GM23338 (cell line): ENCODE data around the gene FUT8. TPM values are rescaled to one million over a fixed set of nuclear protein-coding genes. Genes with fewer than 3 reads are reported as not detected.

Experiments used
- ATAC-seq: fragments of 200-7000 bp; cut with Tn5 transposase; 3 replicates; pipeline ENCODE4 v1.9.1; 2020
- DNase-seq: peaks from one replicate; pipeline ENCODE4 v3.0.0-alpha.2; 2015; ENCODE audit warnings: low spot score
- H2AFZ ChIP-seq: fragments of 200-600 bp; sonication (generic); 2 replicates; pipeline ENCODE4 v1.8.0; 2016; ENCODE audit warnings: antibody characterized with exemption, mild to moderate bottlenecking, moderate library complexity
- H3F3A ChIP-seq: fragments of 200-600 bp; sonication (generic); replicated peaks from 2 replicates; pipeline ENCODE4 v1.8.0; 2017; ENCODE audit warnings: antibody characterized with exemption, mixed run types, low read depth
- H3K27ac ChIP-seq: fragments of 200-600 bp; sonication (generic); 2 replicates; pipeline ENCODE4 v1.6.1; 2016; ENCODE audit warnings: low read depth
- H3K27me3 ChIP-seq: fragments of 200-600 bp; sonication (generic); 2 replicates; pipeline ENCODE4 v1.8.0; 2016; ENCODE audit warnings: mild to moderate bottlenecking, mixed run types, moderate library complexity; ENCODE audit not compliant: insufficient read depth
- H3K36me3 ChIP-seq: fragments of 200-600 bp; sonication (generic); 2 replicates; pipeline ENCODE4 v1.8.0; 2016; ENCODE audit warnings: mild to moderate bottlenecking; ENCODE audit not compliant: insufficient read depth
- H3K4me1 ChIP-seq: fragments of 200-600 bp; sonication (generic); 2 replicates; pipeline ENCODE4 v1.8.0; 2016; ENCODE audit warnings: mild to moderate bottlenecking, moderate library complexity; ENCODE audit not compliant: insufficient read depth
- H3K4me2 ChIP-seq: fragments of 200-600 bp; sonication (generic); 2 replicates; pipeline ENCODE4 v1.7.1; 2017; ENCODE audit warnings: mixed run types
- H3K4me3 ChIP-seq: fragments of 200-600 bp; sonication (generic); 2 replicates; pipeline ENCODE4 v1.6.1; 2016; ENCODE audit warnings: mixed run types
- H3K79me2 ChIP-seq: fragments of 200-600 bp; sonication (generic); replicated peaks from 2 replicates; pipeline ENCODE4 v1.8.0; 2017; ENCODE audit warnings: mild to moderate bottlenecking; ENCODE audit not compliant: insufficient read depth
- H3K9me2 ChIP-seq: fragments of 200-600 bp; sonication (generic); 2 replicates; pipeline ENCODE4 v1.8.0; 2017; ENCODE audit not compliant: insufficient read depth
- H4K20me1 ChIP-seq: fragments of 200-600 bp; sonication (generic); replicated peaks from 2 replicates; pipeline ENCODE4 v1.8.0; 2017; ENCODE audit warnings: mild to moderate bottlenecking; ENCODE audit not compliant: insufficient read depth
- H3K27ac Mint-ChIP-seq: 2 replicates; pipeline ENCODE4 v1.8.0; 2020; ENCODE audit warnings: inconsistent platforms, mild to moderate bottlenecking, moderate library complexity, mixed read lengths
- H3K27me3 Mint-ChIP-seq: 3 replicates; pipeline ENCODE4 v1.8.0; 2022; ENCODE audit warnings: low read depth, mild to moderate bottlenecking, moderate library complexity, mixed read lengths, inconsistent platforms; ENCODE audit not compliant: insufficient read depth, poor library complexity
- H3K36me3 Mint-ChIP-seq: 3 replicates; pipeline ENCODE4 v1.8.0; 2021; ENCODE audit warnings: low read depth, mild to moderate bottlenecking, inconsistent platforms, moderate library complexity, mixed read lengths
- H3K4me1 Mint-ChIP-seq: 3 replicates; pipeline ENCODE4 v1.8.0; 2020; ENCODE audit warnings: mild to moderate bottlenecking, inconsistent platforms, mixed read lengths
- H3K4me3 Mint-ChIP-seq: 3 replicates; pipeline ENCODE4 v1.8.0; 2021; ENCODE audit warnings: moderate library complexity, mild to moderate bottlenecking, inconsistent platforms, mixed read lengths
- H3K9me3 Mint-ChIP-seq: 3 replicates; pipeline ENCODE4 v1.8.0; 2020; ENCODE audit warnings: moderate library complexity, mild to moderate bottlenecking, inconsistent platforms, mixed read lengths
- CREB1 ChIP-seq: fragments of 250-450 bp; sonication (Bioruptor Pico); IDR thresholded peaks from 2 replicates; pipeline ENCODE4 v1.5.0; 2020; ENCODE audit warnings: low read depth, mild to moderate bottlenecking, moderate library complexity
- ETS1 ChIP-seq: IDR thresholded peaks from 2 replicates; pipeline ENCODE4 v1.6.1; 2016; ENCODE audit warnings: antibody characterized with exemption
- EZH2 ChIP-seq: fragments of 200-600 bp; sonication (generic); IDR thresholded peaks from one replicate; pipeline ENCODE4 v1.8.0; 2017; ENCODE audit warnings: antibody characterized with exemption, mild to moderate bottlenecking, low read depth; ENCODE audit not compliant: unreplicated experiment
- EZH2phosphoT487 ChIP-seq: fragments of 200-600 bp; sonication (generic); IDR thresholded peaks from one replicate; pipeline ENCODE4 v1.8.1; 2018; ENCODE audit warnings: antibody characterized with exemption; ENCODE audit not compliant: unreplicated experiment
- JUNB ChIP-seq: IDR thresholded peaks from one replicate; pipeline ENCODE4 v1.6.1; 2016; ENCODE audit warnings: antibody characterized with exemption; ENCODE audit not compliant: unreplicated experiment
- NANOG ChIP-seq: IDR thresholded peaks from 2 replicates; pipeline ENCODE4 v1.6.1; 2016; ENCODE audit warnings: antibody characterized with exemption, borderline replicate concordance
- STAT1 ChIP-seq: IDR thresholded peaks from one replicate; pipeline ENCODE4 v1.6.1; 2016; ENCODE audit warnings: antibody characterized with exemption; ENCODE audit not compliant: unreplicated experiment
- ZNF114 ChIP-seq: fragments of 250-450 bp; sonication (Bioruptor Pico); IDR thresholded peaks from 2 replicates; pipeline ENCODE4 v1.5.0; 2020; ENCODE audit warnings: mild to moderate bottlenecking, moderate library complexity
- ZNF331 ChIP-seq: fragments of 250-450 bp; sonication (Bioruptor Pico); IDR thresholded peaks from 2 replicates; pipeline ENCODE4 v1.5.0; 2020; ENCODE audit warnings: low read depth, mild to moderate bottlenecking, moderate library complexity
- polyA plus RNA-seq: library from polyadenylated mRNA; unstranded; fragments of >200 nt; fragmentation: Nextera tagmentation; extraction: Ambion mirVana; gene quantifications from 2 replicates; pipeline ENCODE4 v1.2.1, GENCODE V29; 2016
- total RNA-seq: library from RNA; depleted of rRNA; stranded (reverse); fragments of >200 nt; shearing (Covaris generic); gene quantifications from 2 replicates; pipeline ENCODE4 v1.2.3, GENCODE V29; 2014
- TF ChIP-seq, protein P1 (sequence below), 2 experiments: fragments of 200-600 bp in 1 of 2; sonication (generic) in 1 of 2; conservative IDR thresholded peaks; 2 replicates each; pipeline versions ENCODE4 v1.5.1 to v1.6.1; 2016 to 2017; ENCODE audit warnings: antibody characterized with exemption in 2 of 2, low read depth in 2 of 2, mild to moderate bottlenecking in 2 of 2, moderate library complexity in 1 of 2

Gene FUT8
- total and polyA plus RNA-seq, 2 experiments from 2014 or later: 8.2 to 23.2 TPM

- no peak for TF ChIP-seq ZNF331
- no peak for TF ChIP-seq ETS1
- no peak for TF ChIP-seq STAT1
Observed at GRCh38 chr14:65620195-65620594, 207.7 kb downstream of the FUT8 start (continued).

GRCh38 chr14:65622703-65623102 lies 210.2 kb downstream of the FUT8 start:
- H3K9me3 Mint-ChIP-seq: no peaks in the 10 kb centered on the region
- Histone ChIP-seq H3K27me3 (no peaks in the 10 kb centered on the region), H3K27ac (no peak overlapping the region), H3K4me2 (no peak overlapping the region), H3K4me3 (no peak overlapping the region), H4K20me1 (no peaks in the 10 kb centered on the region), H3K79me2 (no peaks in the 10 kb centered on the region), H3K4me1 (no peaks in the 10 kb centered on the region), H3K36me3 (no peaks in the 10 kb centered on the region), H3K9me2 (no peaks in the 10 kb centered on the region), H3F3A (no peaks in the 10 kb centered on the region), H2AFZ (no peak overlapping the region)
- peaks cover 2% of the 10 kb centered on the region for H3K27me3 Mint-ChIP-seq
- TF ChIP-seq EZH2: no peak
- TF ChIP-seq, protein P1, sequence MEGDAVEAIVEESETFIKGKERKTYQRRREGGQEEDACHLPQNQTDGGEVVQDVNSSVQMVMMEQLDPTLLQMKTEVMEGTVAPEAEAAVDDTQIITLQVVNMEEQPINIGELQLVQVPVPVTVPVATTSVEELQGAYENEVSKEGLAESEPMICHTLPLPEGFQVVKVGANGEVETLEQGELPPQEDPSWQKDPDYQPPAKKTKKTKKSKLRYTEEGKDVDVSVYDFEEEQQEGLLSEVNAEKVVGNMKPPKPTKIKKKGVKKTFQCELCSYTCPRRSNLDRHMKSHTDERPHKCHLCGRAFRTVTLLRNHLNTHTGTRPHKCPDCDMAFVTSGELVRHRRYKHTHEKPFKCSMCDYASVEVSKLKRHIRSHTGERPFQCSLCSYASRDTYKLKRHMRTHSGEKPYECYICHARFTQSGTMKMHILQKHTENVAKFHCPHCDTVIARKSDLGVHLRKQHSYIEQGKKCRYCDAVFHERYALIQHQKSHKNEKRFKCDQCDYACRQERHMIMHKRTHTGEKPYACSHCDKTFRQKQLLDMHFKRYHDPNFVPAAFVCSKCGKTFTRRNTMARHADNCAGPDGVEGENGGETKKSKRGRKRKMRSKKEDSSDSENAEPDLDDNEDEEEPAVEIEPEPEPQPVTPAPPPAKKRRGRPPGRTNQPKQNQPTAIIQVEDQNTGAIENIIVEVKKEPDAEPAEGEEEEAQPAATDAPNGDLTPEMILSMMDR (conservative IDR thresholded peaks at IDR 0.05; ENCODE audit: low read depth in 2 of 2): peak; percentile 14 to 32; a peak in 3 of 4 replicates
- TF ChIP-seq ZNF114: no peak
- TF ChIP-seq ETS1: no peak
- no peak for TF ChIP-seq NANOG
- no peak overlapping the region for H3K4me3 Mint-ChIP-seq
- H3K27ac Mint-ChIP-seq: no peak overlapping the region
- no peaks in the 10 kb centered on the region for H3K36me3 Mint-ChIP-seq
- peaks cover 6% of the 10 kb centered on the region; the same call in 2 of the 3 replicates for H3K4me1 Mint-ChIP-seq
- DNase-seq: peak; percentile 18
- ATAC-seq: peak; percentile 55

DNA sequence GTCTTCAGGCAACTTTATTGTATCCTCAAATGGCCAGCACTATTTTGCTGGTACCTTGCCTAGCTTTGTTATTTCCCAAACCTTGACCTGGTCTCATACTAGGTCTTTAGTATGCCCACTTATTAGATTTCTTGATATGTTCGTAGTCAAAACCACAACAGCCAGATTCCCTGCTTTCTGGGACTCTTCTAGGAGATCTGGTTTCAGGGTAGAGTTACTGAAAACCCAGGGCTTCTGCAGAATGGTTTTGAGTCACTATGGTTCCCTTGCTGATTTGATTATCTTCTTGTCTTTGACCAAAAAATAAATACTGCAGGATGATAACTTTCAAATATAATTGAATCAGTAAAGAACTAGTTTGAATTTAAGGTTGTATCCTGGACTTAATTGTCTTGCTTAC lies 211.2 kb downstream of the FUT8 start:
- H3K27ac ChIP-seq: no peak overlapping the region
- Mint-ChIP-seq H3K27ac (no peak overlapping the region; the same call in 1 of the 2 replicates), H3K9me3 (no peaks in the 10 kb centered on the region), H3K4me1 (peaks cover 6% of the 10 kb centered on the region; the same call in 2 of the 3 replicates), H3K27me3 (peaks cover 2% of the 10 kb centered on the region), H3K4me3 (no peak overlapping the region), H3K36me3 (no peaks in the 10 kb centered on the region)
- H3K4me2 ChIP-seq: no peak overlapping the region
- H3K4me3 ChIP-seq: no peak overlapping the region
- no peaks in the 10 kb centered on the region for H3K79me2 ChIP-seq
- no peaks in the 10 kb centered on the region for H4K20me1 ChIP-seq
- no peaks in the 10 kb centered on the region for H3K36me3 ChIP-seq
- no peak overlapping the region for H2AFZ ChIP-seq
- H3F3A ChIP-seq: no peaks in the 10 kb centered on the region
- H3K9me2 ChIP-seq: no peaks in the 10 kb centered on the region
- no peak for DNase-seq
- H3K27me3 ChIP-seq: no peaks in the 10 kb centered on the region
- ATAC-seq: no peak
- no peaks in the 10 kb centered on the region for H3K4me1 ChIP-seq
- TF ChIP-seq CREB1 (CRISPR knock-in tag) (no peak), STAT1 (no peak), JUNB (no peak), EZH2phosphoT487 (no peak), NANOG (no peak), ETS1 (no peak), ZNF114 (no peak), EZH2 (no peak)
- TF ChIP-seq, protein P1 (conservative IDR thresholded peaks at IDR 0.05; ENCODE audit: low read depth in 2 of 2): no peak
